Hepatocyte (in vitro differentiated cells): Measurements from ENCODE around the gene NXPH2.

ENCODE experiments used
- EZH2 ChIP-seq: fragments of 200-600 bp; sonication (generic); IDR thresholded peaks from 2 replicates; pipeline ENCODE4 v1.6.1; 2016; ENCODE audit warnings: antibody characterized with exemption, mild to moderate bottlenecking, borderline replicate concordance
- EZH2phosphoT487 ChIP-seq: fragments of 200-600 bp; sonication (generic); IDR thresholded peaks from one replicate; pipeline ENCODE4 v1.6.1; 2018; ENCODE audit warnings: antibody characterized with exemption, mild to moderate bottlenecking, low read depth, moderate library complexity; ENCODE audit not compliant: unreplicated experiment, severe bottlenecking
- TF ChIP-seq, protein P1 (sequence below): fragments of 200-600 bp; sonication (generic); IDR thresholded peaks from 2 replicates; pipeline ENCODE4 v1.5.1; 2016; ENCODE audit warnings: antibody characterized with exemption, mild to moderate bottlenecking; ENCODE audit not compliant: poor library complexity

DNA sequence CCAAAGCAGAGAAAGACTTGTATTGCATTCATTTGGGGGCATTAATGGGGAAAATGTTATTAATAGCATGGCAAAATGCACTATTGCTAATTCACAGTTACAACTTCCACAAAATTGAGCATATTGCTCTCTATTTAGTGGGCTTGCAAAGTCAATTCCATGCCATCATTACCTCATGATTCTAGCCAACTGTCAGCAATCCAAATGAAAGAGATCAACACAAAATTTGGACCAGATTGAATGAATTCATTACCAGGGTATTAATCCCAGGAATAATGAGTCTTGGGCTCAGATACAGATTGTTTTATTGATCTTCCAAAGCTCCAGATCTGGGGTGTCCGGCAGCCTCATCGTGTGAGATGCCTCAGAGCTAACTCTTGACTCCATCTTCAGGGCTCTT lies 38.3 kb downstream of the NXPH2 start:
- TF ChIP-seq, protein P1, sequence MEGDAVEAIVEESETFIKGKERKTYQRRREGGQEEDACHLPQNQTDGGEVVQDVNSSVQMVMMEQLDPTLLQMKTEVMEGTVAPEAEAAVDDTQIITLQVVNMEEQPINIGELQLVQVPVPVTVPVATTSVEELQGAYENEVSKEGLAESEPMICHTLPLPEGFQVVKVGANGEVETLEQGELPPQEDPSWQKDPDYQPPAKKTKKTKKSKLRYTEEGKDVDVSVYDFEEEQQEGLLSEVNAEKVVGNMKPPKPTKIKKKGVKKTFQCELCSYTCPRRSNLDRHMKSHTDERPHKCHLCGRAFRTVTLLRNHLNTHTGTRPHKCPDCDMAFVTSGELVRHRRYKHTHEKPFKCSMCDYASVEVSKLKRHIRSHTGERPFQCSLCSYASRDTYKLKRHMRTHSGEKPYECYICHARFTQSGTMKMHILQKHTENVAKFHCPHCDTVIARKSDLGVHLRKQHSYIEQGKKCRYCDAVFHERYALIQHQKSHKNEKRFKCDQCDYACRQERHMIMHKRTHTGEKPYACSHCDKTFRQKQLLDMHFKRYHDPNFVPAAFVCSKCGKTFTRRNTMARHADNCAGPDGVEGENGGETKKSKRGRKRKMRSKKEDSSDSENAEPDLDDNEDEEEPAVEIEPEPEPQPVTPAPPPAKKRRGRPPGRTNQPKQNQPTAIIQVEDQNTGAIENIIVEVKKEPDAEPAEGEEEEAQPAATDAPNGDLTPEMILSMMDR = no peak
- no peak for TF ChIP-seq EZH2
- no peak for TF ChIP-seq EZH2phosphoT487
